GM12872 (cell line): ENCODE data around the gene CCDC178.
A peak's percentile ranks its signal among the peaks of the same experiment; 100 is the strongest.

ENCODE experiments used
- TF ChIP-seq, protein P1 (sequence below): IDR thresholded peaks from 3 replicates; pipeline ENCODE4 v1.5.1; 2011; ENCODE audit warnings: low read depth, mild to moderate bottlenecking, low read length, moderate library complexity; ENCODE audit not compliant: insufficient read depth

CCDC178 gene

DNA sequence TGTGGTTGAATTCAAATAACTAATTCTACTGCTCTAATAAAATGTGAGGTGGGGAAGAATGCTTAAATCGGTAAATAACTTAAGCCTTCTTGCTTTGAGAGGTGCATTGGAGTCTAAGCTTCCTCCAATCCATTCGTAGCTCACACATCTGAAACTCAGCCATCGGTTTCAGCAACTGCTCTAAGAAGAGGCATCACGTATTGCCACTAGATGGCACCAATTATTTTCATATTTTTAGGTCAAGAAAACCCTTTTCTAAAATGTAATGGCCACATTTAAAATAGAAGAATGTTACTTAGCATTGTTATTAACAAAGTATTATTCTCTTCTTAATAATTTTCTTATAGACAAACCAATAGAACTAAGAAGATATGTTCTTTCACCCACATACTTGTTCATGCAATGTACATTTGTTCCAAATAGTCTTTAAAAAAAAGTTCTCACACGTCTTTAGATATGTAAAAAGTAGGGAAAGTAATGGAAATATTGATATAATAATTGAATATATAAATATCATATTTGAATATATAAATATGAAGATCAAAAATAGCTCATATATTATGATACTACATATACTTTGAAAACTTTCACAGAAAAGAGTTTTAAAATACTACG lies 229.8 kb downstream of the CCDC178 start:
- TF ChIP-seq, protein P1, sequence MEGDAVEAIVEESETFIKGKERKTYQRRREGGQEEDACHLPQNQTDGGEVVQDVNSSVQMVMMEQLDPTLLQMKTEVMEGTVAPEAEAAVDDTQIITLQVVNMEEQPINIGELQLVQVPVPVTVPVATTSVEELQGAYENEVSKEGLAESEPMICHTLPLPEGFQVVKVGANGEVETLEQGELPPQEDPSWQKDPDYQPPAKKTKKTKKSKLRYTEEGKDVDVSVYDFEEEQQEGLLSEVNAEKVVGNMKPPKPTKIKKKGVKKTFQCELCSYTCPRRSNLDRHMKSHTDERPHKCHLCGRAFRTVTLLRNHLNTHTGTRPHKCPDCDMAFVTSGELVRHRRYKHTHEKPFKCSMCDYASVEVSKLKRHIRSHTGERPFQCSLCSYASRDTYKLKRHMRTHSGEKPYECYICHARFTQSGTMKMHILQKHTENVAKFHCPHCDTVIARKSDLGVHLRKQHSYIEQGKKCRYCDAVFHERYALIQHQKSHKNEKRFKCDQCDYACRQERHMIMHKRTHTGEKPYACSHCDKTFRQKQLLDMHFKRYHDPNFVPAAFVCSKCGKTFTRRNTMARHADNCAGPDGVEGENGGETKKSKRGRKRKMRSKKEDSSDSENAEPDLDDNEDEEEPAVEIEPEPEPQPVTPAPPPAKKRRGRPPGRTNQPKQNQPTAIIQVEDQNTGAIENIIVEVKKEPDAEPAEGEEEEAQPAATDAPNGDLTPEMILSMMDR, result peak; percentile 50

DNA sequence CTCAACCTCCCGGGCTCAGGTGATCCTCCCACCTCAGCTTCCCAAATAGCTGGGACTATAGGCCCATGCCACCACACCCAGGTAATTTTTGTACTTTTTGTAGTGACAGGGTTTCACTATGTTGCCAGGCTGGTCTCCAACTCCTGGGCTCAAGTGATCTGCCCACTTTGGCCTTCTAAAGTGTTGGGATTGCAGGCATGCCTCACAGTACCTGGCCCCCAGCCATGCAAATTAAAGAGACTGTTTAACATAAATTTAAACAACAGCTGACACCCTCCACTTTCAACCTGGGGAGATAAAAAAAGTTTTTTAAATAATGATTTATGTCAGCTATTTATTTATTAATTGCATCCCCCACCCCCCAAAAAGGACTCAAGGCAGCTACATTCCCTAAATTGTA lies 234.7 kb downstream of the CCDC178 start:
- TF ChIP-seq, protein P1, result no peak

GRCh38 chr18:33201509-33201926 lies 239.0 kb downstream of the CCDC178 start:
- TF ChIP-seq, protein P1, result peak; percentile 61

GRCh38 chr18:33195795-33196194 lies 244.7 kb downstream of the CCDC178 start:
- TF ChIP-seq, protein P1, result no peak

DNA sequence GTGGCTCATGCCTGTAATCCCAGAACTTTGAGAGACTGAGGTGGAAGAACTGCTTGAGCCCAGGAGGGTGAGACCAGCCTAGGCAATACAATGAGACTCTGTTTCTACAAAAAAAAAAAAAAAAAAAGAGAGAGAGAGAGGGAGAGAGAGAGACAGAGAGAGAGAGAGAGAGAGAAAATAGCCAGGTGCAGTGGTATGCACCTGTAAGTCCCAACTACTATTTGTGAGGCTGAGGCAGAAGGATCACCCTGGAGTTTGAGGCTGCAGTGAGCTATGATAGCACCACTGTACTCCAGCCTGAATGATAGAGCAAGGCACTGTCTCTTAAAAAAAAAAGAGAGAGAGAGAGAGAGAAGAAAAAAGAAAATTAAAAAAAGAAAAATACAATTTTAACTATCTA lies 245.7 kb downstream of the CCDC178 start:
- TF ChIP-seq, protein P1, result no peak

DNA sequence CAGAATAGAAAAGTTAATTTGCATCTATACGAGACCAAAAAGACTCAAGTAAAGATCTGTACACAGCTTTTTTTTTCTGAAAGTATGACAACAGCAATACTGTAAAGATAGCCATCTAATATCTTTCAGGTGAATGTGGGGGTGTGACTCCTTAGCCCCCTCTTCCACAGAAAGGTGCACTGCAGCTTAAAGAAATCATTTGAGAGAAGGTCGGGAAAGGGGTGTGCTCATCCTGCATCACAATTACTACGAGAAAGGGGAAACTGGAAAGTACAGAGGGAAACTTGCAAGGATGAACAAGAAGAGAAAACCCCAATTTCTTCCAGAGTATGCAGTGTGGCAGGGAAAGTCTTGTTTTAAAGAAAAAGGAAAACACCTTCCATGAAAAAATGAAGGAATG lies 255.6 kb downstream of the CCDC178 start:
- TF ChIP-seq, protein P1, result no peak; the same call in 2 of the 3 replicates

DNA sequence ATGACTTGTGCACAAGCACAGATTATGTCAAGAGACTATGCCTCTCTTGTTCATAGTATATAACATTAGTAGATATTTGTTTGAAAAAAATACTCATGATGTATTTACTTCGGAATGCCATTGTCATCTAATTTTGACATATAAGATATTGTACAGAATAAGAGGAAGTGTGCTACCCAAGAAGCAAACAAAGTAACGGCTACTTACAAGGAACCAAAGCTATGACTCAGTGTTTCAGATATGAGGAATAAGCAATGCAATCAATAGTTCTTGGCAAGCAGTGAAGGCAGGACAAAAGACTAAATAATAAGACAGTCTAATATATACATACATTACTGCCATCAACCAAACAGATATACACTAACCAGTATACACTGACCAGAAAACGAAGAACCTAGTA lies 256.3 kb downstream of the CCDC178 start:
- TF ChIP-seq, protein P1, result no peak
